ENCODE measurements around the gene POU2F1.

DNA sequence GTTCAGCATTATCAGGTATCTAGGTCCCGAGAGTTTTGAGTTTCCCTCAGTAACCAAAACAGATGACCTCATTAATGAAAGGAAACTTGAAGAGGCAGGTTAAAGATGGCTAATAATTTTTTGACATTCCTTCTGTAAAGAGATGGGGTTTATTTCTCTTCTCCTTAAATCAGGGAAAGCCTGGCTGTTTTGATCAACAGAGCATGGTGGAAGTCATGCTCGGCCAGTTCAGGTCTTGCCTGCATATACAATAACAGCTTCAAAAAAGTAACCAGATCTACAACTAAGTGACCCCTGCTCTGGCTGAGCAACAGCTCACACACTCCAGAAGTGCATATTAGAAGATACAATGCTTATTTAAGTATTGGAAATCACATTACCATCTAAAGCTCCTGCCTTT lies 36.6 kb upstream of the POU2F1 start:
- TF ChIP-seq, protein P1, sequence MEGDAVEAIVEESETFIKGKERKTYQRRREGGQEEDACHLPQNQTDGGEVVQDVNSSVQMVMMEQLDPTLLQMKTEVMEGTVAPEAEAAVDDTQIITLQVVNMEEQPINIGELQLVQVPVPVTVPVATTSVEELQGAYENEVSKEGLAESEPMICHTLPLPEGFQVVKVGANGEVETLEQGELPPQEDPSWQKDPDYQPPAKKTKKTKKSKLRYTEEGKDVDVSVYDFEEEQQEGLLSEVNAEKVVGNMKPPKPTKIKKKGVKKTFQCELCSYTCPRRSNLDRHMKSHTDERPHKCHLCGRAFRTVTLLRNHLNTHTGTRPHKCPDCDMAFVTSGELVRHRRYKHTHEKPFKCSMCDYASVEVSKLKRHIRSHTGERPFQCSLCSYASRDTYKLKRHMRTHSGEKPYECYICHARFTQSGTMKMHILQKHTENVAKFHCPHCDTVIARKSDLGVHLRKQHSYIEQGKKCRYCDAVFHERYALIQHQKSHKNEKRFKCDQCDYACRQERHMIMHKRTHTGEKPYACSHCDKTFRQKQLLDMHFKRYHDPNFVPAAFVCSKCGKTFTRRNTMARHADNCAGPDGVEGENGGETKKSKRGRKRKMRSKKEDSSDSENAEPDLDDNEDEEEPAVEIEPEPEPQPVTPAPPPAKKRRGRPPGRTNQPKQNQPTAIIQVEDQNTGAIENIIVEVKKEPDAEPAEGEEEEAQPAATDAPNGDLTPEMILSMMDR (IDR thresholded peaks at IDR 0.05), result no peak
- TF ChIP-seq POLR2AphosphoS5 (IDR thresholded peaks at IDR 0.05) (no peak), POLR2A (IDR thresholded peaks at IDR 0.05) (no peak)

Data from stomach (tissue), 4 donors.